Measurements from ENCODE around the gene SLC5A9.

Gene SLC5A9

DNA sequence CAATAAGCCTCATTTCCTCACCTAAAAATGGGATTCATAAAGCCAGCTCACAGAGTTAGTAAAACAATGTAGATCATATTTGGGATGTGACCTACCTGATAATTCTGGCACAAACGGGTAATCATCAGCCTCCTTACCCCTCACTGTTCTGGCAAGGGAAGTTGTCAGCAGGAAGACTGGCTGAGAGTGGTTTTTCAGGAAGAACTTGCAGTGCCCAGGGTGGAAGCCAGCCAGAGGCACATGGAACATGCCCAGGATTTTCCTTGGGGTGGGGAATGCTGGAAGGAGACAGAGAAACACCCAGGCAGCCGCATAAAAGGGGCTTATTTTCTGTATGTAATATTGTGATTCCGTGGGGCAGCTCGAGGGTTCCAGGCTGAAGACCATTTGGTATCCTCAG lies 7.7 kb upstream of the SLC5A9 start:
- Histone ChIP-seq H4K20me1 (ENCODE audit: insufficient read depth, low read length) (no peaks in the 10 kb centered on the region), H3K4me3 (ENCODE audit: low read length) (no peak overlapping the region), H3K9ac (ENCODE audit: low read length) (no peak overlapping the region), H3K27me3 (ENCODE audit: low read depth, low read length) (no peaks in the 10 kb centered on the region), H3K27ac (ENCODE audit: low read length) (no peak overlapping the region), H3K9me3 (ENCODE audit: insufficient read depth, low read length) (no peaks in the 10 kb centered on the region), H2AFZ (ENCODE audit: low read depth, low read length) (no peak overlapping the region), H3K36me3 (replicated peaks; ENCODE audit: low read depth, low read length) (no peaks in the 10 kb centered on the region), H3K4me2 (ENCODE audit: low read length) (no peak overlapping the region), H3K4me1 (ENCODE audit: low read length) (no peaks in the 10 kb centered on the region), H3K79me2 (ENCODE audit: low read length) (no peaks in the 10 kb centered on the region)
- no peak for TF ChIP-seq EZH2phosphoT487 (IDR thresholded peaks at IDR 0.05; ENCODE audit: low read depth)
- TF ChIP-seq, protein P1, sequence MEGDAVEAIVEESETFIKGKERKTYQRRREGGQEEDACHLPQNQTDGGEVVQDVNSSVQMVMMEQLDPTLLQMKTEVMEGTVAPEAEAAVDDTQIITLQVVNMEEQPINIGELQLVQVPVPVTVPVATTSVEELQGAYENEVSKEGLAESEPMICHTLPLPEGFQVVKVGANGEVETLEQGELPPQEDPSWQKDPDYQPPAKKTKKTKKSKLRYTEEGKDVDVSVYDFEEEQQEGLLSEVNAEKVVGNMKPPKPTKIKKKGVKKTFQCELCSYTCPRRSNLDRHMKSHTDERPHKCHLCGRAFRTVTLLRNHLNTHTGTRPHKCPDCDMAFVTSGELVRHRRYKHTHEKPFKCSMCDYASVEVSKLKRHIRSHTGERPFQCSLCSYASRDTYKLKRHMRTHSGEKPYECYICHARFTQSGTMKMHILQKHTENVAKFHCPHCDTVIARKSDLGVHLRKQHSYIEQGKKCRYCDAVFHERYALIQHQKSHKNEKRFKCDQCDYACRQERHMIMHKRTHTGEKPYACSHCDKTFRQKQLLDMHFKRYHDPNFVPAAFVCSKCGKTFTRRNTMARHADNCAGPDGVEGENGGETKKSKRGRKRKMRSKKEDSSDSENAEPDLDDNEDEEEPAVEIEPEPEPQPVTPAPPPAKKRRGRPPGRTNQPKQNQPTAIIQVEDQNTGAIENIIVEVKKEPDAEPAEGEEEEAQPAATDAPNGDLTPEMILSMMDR (IDR thresholded peaks at IDR 0.05; ENCODE audit: low read depth, low read length): no peak

DNA sequence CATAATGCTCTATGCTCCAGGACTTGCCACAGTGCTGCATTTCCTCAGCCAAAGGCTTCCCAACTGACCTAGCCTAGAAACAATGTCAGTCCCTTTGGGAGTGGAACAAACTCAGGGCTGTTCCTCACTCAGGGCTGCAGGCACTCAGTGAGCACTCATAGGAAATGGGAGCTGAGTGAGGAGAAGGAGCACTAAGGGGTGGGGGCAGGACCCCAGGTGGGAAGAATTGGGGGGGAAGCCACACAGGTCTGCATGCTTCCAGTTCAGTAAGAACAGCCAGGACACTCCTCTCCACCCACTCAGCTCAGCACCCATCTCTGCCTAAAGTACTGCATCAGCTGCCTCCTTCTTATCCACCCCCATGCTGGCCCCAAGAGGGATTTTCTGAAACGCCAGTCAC lies 7.3 kb upstream of the SLC5A9 start:
- Histone ChIP-seq H3K4me1 (ENCODE audit: low read length) (no peaks in the 10 kb centered on the region), H3K79me2 (ENCODE audit: low read length) (no peaks in the 10 kb centered on the region), H3K9ac (ENCODE audit: low read length) (no peak overlapping the region), H3K36me3 (replicated peaks; ENCODE audit: low read depth, low read length) (no peaks in the 10 kb centered on the region), H4K20me1 (ENCODE audit: insufficient read depth, low read length) (no peaks in the 10 kb centered on the region), H3K27me3 (ENCODE audit: low read depth, low read length) (no peaks in the 10 kb centered on the region), H3K4me2 (ENCODE audit: low read length) (no peak overlapping the region), H2AFZ (ENCODE audit: low read depth, low read length) (no peak overlapping the region), H3K9me3 (ENCODE audit: insufficient read depth, low read length) (no peaks in the 10 kb centered on the region), H3K4me3 (ENCODE audit: low read length) (no peak overlapping the region), H3K27ac (ENCODE audit: low read length) (no peak overlapping the region)
- TF ChIP-seq, protein P1 (IDR thresholded peaks at IDR 0.05; ENCODE audit: low read depth, low read length): no peak
- TF ChIP-seq EZH2phosphoT487 (IDR thresholded peaks at IDR 0.05; ENCODE audit: low read depth): no peak

DNA sequence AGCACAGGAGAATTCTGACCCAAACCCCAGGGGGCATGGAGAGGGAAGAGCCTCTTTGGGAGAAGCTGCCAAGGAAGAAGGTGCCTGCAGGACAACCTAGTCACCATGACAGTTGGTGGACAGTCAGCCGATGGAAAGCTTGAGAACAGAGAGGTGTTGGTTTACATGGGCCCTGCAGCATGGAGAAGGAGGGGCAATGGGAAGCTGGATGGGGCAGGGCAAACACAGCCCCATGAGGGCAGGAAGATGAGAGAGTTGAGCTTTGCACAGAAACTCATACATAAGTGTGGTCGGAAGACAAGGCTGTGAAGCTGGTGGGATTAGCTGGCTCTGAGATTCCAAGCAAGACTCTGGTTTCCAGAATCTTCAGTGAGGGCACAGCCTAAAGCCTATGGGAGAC lies 6.6 kb upstream of the SLC5A9 start:
- Histone ChIP-seq H3K9ac (ENCODE audit: low read length) (no peak overlapping the region), H3K27ac (ENCODE audit: low read length) (no peak overlapping the region), H3K36me3 (replicated peaks; ENCODE audit: low read depth, low read length) (no peaks in the 10 kb centered on the region), H2AFZ (ENCODE audit: low read depth, low read length) (no peak overlapping the region), H3K4me3 (ENCODE audit: low read length) (no peak overlapping the region), H3K4me1 (ENCODE audit: low read length) (no peaks in the 10 kb centered on the region), H3K9me3 (ENCODE audit: insufficient read depth, low read length) (no peaks in the 10 kb centered on the region), H3K4me2 (ENCODE audit: low read length) (no peak overlapping the region), H4K20me1 (ENCODE audit: insufficient read depth, low read length) (no peaks in the 10 kb centered on the region), H3K79me2 (ENCODE audit: low read length) (no peaks in the 10 kb centered on the region), H3K27me3 (ENCODE audit: low read depth, low read length) (no peaks in the 10 kb centered on the region)
- TF ChIP-seq, protein P1 (IDR thresholded peaks at IDR 0.05; ENCODE audit: low read depth, low read length): no peak
- TF ChIP-seq EZH2phosphoT487 (IDR thresholded peaks at IDR 0.05; ENCODE audit: low read depth): no peak

DNA sequence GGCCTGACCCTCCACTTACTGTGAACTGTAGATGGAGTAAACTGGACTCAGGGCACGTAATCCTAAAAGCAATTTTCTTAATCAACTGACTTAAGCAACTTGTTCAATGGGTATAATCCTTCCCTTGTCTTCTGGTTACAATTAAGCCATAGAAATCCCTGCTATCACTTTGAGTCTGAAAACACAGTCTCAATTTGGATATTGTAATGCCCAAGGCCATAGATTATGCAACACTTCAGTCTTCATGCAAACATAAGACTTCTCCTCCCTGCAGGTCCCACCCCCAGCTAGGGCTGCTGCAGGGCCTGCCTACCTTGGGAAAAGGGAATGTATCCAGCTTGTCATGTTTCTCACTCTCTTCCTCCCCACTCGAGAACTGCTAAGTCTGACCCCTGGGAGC lies 6.2 kb upstream of the SLC5A9 start:
- Histone ChIP-seq H3K79me2 (ENCODE audit: low read length) (no peaks in the 10 kb centered on the region), H3K27ac (ENCODE audit: low read length) (no peak overlapping the region), H4K20me1 (ENCODE audit: insufficient read depth, low read length) (no peaks in the 10 kb centered on the region), H3K4me3 (ENCODE audit: low read length) (no peak overlapping the region), H3K9ac (ENCODE audit: low read length) (no peak overlapping the region), H2AFZ (ENCODE audit: low read depth, low read length) (no peak overlapping the region), H3K9me3 (ENCODE audit: insufficient read depth, low read length) (no peaks in the 10 kb centered on the region), H3K27me3 (ENCODE audit: low read depth, low read length) (no peaks in the 10 kb centered on the region), H3K4me1 (ENCODE audit: low read length) (no peaks in the 10 kb centered on the region), H3K4me2 (ENCODE audit: low read length) (no peak overlapping the region), H3K36me3 (replicated peaks; ENCODE audit: low read depth, low read length) (no peaks in the 10 kb centered on the region)
- no peak for TF ChIP-seq EZH2phosphoT487 (IDR thresholded peaks at IDR 0.05; ENCODE audit: low read depth)
- TF ChIP-seq, protein P1 (IDR thresholded peaks at IDR 0.05; ENCODE audit: low read depth, low read length): no peak

Data from OCI-LY3 (cell line).